Heart left ventricle (tissue), 13 donors: ENCODE measurements around the gene CHD1L.

ENCODE experiments used
- CTCF ChIP-seq, 12 donors: fragments of 200-600 bp; sonication (generic) in 4 of 12; IDR thresholded peaks; one replicate each; pipeline versions ENCODE4 v1.5.0 to v1.8.0; 2018 to 2022; ENCODE audit warnings: antibody characterized with exemption in 12 of 12, mild to moderate bottlenecking in 5 of 12
- POLR2A ChIP-seq, 2 donors: fragments of 450-650 bp; IDR thresholded peaks; one replicate each; pipeline ENCODE4 v1.6.1; 2017; ENCODE audit warnings: antibody characterized with exemption in 2 of 2, mild to moderate bottlenecking in 2 of 2, moderate library complexity in 2 of 2
- donor health status: ischemic (EF 13 %, LVEDD 7.1; RV severe dilation, severe dysfunction).
- donor health status: DM: no; HTN: yes; CAD: no.
- donor health status: DM: no; HTN: no; CAD: no.
- donor health status: ischemic (EF 25% LVEDD 6.9; RV normal size, moderate dysfunction).
- donor health status: ischemic (EF 25% LVEDD 5.7; RV mildly dilated, moderate dysfunction).
- donor health status: ischemic (EF 35%, LVEDD 5.7; RV mildly dilated, moderate dysfunction).
- donor health status: nonischemic (EF 11% LVEDD 7.7; RV severe dilation, severe dysfunction).
- donor health status: DM: yes; HTN: yes; CAD: no.
- donor health status: PGD.
- donor health status: ischemic (EF 29% LVEDD 5.4; RV normal size, mild dysfunction).
- donor health status: nonischemic (EF 23%, LVEDD 6.1; RV moderate dilation, normal function).

- TF ChIP-seq CTCF (IDR thresholded peaks at IDR 0.05) (no peak), POLR2A (IDR thresholded peaks at IDR 0.05) (no peak)
These were observed 23.9 kb downstream of the CHD1L start for GRCh38 chr1:147266381-147266780.
